ENCODE data around the gene UBE3B.

Gene UBE3B

DNA sequence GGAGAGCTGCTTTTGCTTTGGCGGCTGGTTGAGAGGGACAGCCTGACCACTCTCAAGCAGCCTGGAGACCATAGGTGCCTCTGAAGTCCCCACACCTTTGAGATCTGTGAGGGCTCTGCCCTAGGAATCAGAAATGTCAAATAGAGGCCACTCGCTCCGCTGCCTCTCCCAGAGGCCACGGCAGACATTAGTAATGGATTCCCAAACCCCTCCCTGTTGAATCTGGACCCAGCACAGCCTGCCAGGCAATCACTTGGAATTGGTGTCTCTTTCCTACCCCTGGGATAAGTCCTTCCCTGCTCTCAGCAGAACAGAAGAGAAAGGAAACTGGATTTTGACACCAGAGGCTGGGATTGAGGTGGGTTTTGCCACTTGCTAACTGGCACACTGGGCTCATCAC is 70.8 kb downstream of the UBE3B start:
- H3K4me3 ChIP-seq (replicated peaks; ENCODE audit: low read depth, low read length): no peak overlapping the region
- TF ChIP-seq, protein P1, sequence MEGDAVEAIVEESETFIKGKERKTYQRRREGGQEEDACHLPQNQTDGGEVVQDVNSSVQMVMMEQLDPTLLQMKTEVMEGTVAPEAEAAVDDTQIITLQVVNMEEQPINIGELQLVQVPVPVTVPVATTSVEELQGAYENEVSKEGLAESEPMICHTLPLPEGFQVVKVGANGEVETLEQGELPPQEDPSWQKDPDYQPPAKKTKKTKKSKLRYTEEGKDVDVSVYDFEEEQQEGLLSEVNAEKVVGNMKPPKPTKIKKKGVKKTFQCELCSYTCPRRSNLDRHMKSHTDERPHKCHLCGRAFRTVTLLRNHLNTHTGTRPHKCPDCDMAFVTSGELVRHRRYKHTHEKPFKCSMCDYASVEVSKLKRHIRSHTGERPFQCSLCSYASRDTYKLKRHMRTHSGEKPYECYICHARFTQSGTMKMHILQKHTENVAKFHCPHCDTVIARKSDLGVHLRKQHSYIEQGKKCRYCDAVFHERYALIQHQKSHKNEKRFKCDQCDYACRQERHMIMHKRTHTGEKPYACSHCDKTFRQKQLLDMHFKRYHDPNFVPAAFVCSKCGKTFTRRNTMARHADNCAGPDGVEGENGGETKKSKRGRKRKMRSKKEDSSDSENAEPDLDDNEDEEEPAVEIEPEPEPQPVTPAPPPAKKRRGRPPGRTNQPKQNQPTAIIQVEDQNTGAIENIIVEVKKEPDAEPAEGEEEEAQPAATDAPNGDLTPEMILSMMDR (IDR thresholded peaks at IDR 0.05; ENCODE audit: low read length, missing control alignments): no peak
- no peak for DNase-seq (ENCODE audit: low read depth)

DNA sequence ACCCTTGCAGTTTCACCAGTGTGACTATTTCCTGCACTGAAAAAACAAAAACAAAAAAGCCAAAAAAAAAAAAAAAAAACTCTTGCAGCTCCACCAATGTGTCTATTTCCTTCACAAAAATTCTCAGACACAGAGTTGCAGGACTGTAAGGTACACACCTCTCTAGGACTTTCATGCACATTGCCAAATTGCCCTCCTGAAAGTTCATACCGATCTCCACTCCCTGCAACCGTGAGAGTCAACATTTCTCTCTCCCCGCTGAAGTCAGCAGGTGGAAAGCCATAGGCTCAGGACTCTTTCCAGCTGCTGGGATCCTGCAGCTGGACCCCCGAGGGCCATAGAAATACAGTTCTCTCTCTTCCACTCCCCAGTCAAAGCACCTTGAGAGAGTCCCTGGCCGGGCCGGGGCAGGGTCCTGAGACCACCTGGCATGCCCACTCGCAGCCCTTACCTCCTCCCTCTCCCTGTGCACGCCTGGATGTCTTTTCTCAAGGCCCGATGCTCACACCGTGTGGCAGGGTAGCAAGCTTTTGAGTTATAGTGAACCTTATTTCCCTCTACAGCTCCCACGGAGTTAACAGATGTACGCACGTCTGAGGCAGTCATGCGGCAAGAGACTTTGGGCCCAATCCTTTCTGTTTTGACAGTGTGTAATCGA is 72.3 kb downstream of the UBE3B start:
- no peak for DNase-seq (ENCODE audit: low read depth)
- no peak overlapping the region for H3K4me3 ChIP-seq (replicated peaks; ENCODE audit: low read depth, low read length)
- TF ChIP-seq, protein P1 (IDR thresholded peaks at IDR 0.05; ENCODE audit: low read length, missing control alignments): no peak

DNA sequence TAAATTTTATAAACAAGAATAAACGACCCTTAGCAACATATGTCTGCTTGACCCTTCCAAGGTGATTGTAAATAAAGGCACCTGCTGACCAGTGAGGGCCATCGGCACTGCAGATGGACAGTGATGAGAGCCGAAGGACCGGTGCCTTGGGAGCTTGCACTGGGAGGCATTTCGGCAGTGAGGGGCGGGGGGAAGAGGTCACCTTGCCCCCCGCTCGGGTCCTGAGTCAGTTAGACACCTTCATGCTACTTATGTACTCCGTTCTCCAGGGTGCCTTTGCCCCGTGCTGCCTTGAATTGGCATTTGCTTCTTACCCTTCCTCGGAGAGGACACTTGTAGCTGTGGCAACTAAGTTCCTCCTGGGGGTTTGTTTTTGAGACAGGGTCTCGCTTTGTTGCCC is 72.8 kb downstream of the UBE3B start:
- no peak overlapping the region for H3K4me3 ChIP-seq (replicated peaks; ENCODE audit: low read depth, low read length)
- DNase-seq (ENCODE audit: low read depth): no peak

GRCh38 chr12:109551108-109551507 is 73.7 kb downstream of the UBE3B start:
- no peak for DNase-seq (ENCODE audit: low read depth)
- TF ChIP-seq, protein P1 (IDR thresholded peaks at IDR 0.05; ENCODE audit: low read length, missing control alignments): no peak
- no peak overlapping the region for H3K4me3 ChIP-seq (replicated peaks; ENCODE audit: low read depth, low read length)

More for the DNA sequence above, 72.8 kb downstream of the UBE3B start:
- TF ChIP-seq, protein P1 (IDR thresholded peaks at IDR 0.05; ENCODE audit: low read length, missing control alignments): no peak

GRCh38 chr12:109552971-109553370 is 75.5 kb downstream of the UBE3B start:
- DNase-seq (ENCODE audit: low read depth): no peak
- no peak overlapping the region for H3K4me3 ChIP-seq (replicated peaks; ENCODE audit: low read depth, low read length)
- TF ChIP-seq, protein P1 (IDR thresholded peaks at IDR 0.05; ENCODE audit: low read length, missing control alignments): no peak

DNA sequence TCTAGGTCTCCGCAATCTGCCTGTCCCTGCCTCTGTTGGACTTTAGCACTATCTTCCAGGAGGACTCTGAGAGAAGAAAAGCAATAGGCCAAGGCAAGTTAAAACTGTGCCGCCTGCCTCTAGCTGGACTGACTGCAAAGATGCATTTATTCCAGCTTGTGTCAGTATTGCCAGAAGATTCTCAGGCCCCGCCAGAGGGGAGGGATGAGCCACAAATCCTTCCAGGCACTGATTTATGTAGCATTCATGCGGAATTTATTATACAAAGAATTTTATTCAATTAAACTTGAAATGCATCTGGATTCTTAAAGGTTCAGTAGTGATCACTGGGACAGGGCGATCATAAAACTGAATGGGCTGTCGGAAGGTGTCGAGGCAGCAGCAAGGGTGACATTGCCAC is 76.0 kb downstream of the UBE3B start:
- no peak overlapping the region for H3K4me3 ChIP-seq (replicated peaks; ENCODE audit: low read depth, low read length)
- DNase-seq (ENCODE audit: low read depth): no peak
- TF ChIP-seq, protein P1 (IDR thresholded peaks at IDR 0.05; ENCODE audit: low read length, missing control alignments): no peak

DNA sequence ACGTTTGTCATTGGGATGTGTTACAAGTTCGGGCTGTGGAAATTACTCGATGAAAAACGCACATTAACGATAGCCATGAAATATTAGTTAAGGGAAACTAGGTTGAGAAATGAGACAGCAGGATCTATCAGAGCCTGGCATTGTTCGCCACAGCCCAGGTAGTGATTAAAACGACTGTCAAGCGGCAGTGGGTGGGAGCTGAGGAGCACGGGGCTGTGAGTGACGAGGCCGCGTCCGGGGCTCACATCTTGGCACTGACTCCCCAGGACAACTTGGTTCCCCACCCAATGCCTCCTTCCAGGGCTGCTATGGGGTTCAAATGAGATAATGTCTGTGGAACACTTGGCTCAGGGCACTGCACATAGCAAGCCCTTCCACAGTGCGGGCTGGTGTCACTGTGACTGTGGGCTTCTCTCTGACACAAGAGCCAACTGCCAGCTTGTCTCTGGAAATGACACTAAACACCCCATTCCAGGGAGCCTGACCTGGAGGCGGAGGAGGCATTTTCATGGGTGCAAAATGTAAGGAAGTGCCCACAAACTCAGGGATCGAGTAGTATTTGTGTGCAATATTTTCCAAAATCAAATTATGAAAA is 76.6 kb downstream of the UBE3B start:
- no peak for DNase-seq (ENCODE audit: low read depth)
- TF ChIP-seq, protein P1 (IDR thresholded peaks at IDR 0.05; ENCODE audit: low read length, missing control alignments): no peak
- no peak overlapping the region for H3K4me3 ChIP-seq (replicated peaks; ENCODE audit: low read depth, low read length)
